NCI-H524 (cell line): ENCODE measurements around the gene RNF224.

ENCODE experiments used
- DNase-seq, 2 experiments: peaks; one replicate each; lab custom pipeline; 2025; lab: John Stamatoyannopoulos, UW

The RNF224 gene

GRCh38 chr9:137215196-137215986 lies 11.9 kb upstream of the RNF224 start:
- no peak for DNase-seq

DNA sequence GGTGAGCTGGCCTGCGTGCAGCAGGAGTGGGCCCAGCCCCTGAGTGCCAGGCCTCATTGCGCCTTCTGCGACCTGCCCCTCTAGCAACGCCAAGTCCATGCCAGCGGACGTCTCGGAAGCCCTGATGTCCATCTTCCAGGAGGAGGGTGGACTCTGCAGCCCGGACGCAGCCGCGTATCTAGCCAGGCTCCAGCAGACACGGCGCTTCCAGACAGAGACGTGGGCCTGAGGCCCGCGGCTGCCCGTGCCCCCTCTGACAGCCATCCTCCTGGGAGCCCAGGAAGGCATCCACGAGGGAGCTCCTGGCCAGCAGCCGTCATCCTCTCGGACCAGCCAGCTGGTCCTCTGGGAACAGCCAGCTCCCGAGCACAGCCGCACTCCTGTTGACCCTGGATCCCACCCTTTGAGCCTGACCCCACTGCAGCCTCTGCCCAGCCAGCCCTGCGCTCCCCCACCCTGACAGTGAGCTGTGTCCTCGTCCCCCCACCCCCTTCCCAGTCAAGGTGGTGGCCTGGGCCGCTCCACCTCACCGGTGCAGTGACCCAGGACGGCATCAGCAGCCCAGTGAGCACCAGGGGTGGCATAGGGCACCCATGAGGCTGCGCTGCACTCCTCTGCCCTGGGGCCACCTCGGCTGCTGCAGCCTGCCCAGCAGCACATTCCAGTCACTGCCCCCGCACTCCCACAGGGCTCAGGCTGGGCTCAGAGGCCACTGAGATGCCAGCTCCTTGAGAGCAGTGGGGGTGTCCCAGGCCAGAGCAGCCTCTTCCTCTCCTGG lies 10.9 kb upstream of the RNF224 start:
- no peak for DNase-seq

DNA sequence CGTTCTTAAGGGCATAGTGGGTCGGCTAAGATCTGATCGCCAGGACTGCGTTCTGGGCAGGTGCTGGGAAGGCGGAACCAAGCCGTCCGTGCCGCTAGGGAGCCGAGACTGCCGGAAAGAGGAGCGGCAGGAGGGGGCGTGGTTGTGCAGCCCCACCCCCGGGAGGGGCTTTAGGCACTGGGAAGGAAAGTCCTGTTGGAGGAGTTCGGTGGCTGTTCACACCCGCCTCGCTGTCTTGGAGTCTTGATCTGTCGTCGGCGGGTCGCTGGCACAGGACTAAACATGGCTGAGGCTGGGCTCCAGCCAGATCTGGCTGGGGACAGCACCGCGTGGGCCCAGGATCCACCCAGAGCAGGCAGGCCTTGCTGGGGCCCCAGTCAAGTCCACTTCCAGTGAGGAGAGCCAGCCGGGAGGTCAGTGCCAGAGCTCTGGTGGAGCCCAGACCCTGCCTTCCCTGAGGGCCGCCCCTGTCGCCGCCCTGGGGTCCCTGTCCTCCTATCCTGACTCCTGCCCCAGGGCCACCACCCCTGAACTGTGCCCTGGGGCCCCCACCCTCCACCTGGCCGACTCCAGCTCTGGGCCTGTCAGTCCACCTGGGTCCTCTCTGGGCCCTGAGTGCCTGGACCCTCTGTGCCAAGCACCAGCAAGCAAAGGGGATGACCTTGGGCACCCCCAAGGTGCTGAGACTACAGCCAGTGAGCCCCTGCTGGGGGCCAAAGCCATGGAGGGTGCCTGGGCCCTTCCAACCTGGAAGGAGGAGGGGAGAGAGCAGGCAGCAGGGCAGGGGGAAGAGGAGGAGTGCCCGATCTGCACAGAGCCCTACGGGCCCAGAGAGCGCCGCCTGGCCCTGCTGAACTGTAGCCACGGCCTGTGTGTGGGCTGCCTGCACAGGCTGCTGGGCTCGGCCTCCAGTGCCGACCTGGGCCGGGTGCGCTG lies 9.8 kb upstream of the RNF224 start:
- no peak for DNase-seq

DNA sequence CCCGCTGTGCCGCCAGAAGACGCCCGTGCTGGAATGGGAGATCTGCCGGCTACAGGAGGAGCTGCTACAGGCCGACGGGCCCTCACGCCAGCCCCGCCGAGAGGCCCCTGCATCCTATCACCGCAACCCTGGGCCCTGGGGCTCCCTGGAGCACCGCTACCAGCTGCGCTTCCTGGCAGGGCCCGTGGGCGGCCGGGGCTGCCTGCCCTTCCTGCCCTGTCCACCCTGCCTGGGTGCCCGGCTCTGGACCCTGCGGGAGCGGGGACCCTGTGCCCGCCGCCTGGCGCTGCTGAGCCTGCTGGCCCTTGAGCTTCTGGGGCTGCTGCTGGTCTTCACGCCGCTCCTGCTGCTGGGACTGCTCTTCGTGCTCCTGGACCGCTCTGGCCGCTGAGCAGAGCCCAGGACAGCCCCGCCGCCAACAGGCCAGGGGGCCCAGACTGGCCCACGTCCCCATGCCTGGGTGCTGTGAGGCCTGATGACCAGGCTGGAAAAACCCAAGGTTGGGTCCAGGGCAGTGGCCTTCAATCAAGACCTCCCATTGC lies 9.0 kb upstream of the RNF224 start:
- no peak for DNase-seq

GRCh38 chr9:137218754-137219271 lies 8.5 kb upstream of the RNF224 start:
- no peak for DNase-seq

GRCh38 chr9:137219757-137220316 lies 7.5 kb upstream of the RNF224 start:
- no peak for DNase-seq

- DNase-seq, result no peak
Measured at GRCh38 chr9:137220317-137221094, 6.8 kb upstream of the RNF224 start.

DNA sequence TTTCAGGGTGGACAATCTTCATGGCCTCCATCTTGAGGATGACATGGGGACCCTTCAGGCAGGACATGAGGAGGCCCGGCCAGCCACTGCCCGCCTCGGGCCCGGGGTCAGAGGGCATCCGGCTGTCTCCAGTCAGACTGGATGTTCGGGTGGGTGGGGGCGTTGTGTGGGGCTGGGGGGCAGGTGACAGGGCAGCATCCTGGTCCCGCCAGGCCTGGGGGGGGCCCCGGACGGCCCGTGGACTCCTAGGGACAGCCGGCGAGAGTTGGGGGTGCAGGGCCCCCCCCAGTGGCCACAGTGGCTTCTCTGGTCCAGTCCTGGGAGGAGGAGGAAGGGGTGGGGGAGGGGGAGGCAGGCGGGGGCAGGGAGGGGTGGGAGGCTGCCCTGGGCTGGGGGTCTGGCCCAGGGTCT lies 6.2 kb upstream of the RNF224 start:
- no peak for DNase-seq

DNA sequence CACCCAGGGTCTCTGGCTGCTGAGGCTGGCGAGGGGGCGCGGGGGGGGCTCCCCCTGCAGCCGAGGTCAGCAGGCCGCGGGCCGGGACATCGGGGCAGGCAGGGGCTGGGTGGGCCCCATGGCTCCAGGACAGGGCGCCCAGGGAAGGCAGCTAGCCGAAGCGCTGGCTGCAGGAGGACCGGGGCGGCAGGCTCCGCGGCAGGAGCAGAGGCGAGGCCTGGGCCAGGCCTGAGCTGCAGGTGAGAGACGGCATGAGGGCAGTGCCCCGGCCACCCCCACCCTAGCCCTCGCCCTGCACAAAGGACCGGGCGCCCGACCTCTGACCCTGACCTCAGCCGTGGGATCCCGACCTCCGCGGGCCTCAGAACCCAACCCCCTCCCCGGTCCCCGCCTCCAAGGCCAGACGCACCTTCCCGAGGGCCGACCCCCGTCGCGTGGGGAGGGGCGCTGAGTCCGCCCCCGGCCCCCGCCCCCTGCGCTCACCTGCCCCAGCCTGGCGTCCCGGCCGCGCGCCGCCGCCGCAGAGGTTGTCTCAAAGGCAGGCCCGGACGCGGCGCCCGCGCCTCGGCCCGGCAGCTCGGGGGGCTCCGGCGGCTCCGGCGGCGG lies 5.7 kb upstream of the RNF224 start:
- DNase-seq, result no peak

- peak in 1 of 2 experiments; percentile 54 for DNase-seq
Measured at GRCh38 chr9:137222190-137223077, 4.9 kb upstream of the RNF224 start, which contains the start of gene RNF208. Gene RNF208 (minus strand): TSS chr9:137222240. CDS start chr9:137221212, 1,028 bp downstream.

GRCh38 chr9:137223078-137223970 lies 4.0 kb upstream of the RNF224 start:
- DNase-seq, result peak; percentile 97 to 99

- DNase-seq, result no peak
Measured at GRCh38 chr9:137224830-137225694, 2.2 kb upstream of the RNF224 start, which contains the start of gene CYSRT1. Gene CYSRT1 (plus strand): TSS chr9:137225174. CDS start chr9:137225622, 448 bp downstream.

- no peak for DNase-seq
Measured at GRCh38 chr9:137225699-137226331, 1.5 kb upstream of the RNF224 start.

DNA sequence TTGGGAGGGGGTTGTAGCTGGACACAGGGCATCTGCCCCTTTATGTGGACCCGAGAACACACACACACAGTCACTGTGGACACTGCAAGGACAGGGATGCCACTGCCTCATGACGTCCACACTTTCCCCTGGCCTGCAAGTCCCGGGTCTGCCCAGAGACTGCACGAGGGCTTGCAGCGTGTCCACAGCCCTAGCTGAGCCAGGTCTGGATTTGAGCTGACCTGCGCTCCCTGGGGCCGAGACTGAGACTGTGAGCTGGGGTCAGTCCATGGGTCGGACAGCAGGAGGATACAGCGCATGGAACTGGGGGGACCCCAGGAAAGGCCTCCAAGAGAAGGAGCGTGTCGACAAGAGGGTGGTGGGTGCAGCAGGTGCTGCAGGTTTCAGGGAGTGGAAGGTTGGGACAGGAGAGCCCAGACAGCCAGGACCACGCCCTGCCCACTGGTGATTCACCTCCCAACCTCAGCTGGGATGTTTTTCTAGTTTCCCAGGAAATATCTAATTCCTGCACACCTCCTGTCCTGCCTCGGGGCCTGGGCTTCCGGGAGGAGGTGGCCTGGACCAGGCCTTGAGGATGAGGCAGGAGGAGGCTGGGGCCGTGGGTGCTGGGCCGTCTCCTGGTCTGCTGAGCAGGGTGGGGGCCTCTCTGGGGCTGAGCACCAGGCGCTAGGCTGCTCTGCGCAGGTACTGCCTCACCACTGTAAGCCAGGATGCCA lies 806 bp upstream of the RNF224 start:
- no peak for DNase-seq

DNA sequence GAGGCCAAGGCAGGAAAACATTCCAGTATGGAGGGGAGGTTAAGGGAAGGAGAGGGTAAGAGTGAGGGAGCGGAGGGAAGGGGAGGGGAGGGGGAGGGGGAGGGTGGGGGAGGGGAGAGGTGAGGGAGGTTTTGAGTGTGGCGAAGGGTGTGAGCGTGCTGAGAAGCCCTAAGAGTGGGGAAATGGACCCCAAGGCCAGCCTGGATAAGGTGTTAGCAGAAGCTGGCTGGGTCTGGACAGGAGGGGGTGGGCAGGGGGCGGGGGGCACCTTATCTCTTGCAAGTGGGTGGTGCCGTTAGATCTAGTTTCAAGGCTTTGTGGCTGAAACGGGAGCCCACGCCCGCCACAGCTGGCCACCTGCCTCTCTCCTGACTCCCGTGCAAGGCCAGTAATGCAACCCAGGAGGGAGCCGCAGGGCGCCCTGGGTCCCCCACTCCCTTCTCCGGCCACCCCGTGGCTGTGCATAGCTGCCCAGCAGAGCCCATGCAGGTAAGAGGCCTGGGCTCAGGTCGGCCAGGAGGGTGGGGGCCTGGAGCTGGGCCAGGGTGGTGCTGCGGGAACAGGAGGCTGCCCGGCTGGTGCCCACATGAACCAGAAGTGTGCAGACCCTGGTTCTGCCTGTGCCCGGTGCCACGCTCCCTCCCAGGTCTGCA lies 677 bp downstream of the RNF224 start:
- no peak for DNase-seq
